HEK293 (cell line): Measurements from ENCODE around the gene RMND5B.

ENCODE experiments used
- KLF9 ChIP-seq: fragments of 450-650 bp; formaldehyde crosslinking; IDR thresholded peaks from 2 replicates; pipeline ENCODE4 v1.5.1; 2016; ENCODE audit warnings: missing biosample characterization, missing genetic modification characterization, low read depth
- SP2 ChIP-seq: fragments of 450-650 bp; formaldehyde crosslinking; IDR thresholded peaks from 2 replicates; pipeline ENCODE4 v1.5.1; 2016; ENCODE audit warnings: missing biosample characterization, missing genetic modification characterization
- ZNF148 ChIP-seq: fragments of 450-650 bp; formaldehyde crosslinking; IDR thresholded peaks from 2 replicates; pipeline ENCODE4 v1.5.0; 2017; ENCODE audit warnings: missing biosample characterization, missing genetic modification characterization, borderline replicate concordance
- ZNF18 ChIP-seq: fragments of 450-650 bp; formaldehyde crosslinking; IDR thresholded peaks from 2 replicates; pipeline ENCODE4 v1.5.1; 2016; ENCODE audit warnings: missing biosample characterization, missing genetic modification characterization
- ZNF362 ChIP-seq: fragments of 450-650 bp; formaldehyde crosslinking; IDR thresholded peaks from 2 replicates; pipeline ENCODE4 v1.5.1; 2016; ENCODE audit warnings: missing biosample characterization, missing genetic modification characterization
- TF ChIP-seq, protein P1 (sequence below): fragments of 450-650 bp; formaldehyde crosslinking; IDR thresholded peaks from 2 replicates; pipeline ENCODE4 v1.5.1; 2016; ENCODE audit warnings: missing biosample characterization, missing genetic modification characterization

DNA sequence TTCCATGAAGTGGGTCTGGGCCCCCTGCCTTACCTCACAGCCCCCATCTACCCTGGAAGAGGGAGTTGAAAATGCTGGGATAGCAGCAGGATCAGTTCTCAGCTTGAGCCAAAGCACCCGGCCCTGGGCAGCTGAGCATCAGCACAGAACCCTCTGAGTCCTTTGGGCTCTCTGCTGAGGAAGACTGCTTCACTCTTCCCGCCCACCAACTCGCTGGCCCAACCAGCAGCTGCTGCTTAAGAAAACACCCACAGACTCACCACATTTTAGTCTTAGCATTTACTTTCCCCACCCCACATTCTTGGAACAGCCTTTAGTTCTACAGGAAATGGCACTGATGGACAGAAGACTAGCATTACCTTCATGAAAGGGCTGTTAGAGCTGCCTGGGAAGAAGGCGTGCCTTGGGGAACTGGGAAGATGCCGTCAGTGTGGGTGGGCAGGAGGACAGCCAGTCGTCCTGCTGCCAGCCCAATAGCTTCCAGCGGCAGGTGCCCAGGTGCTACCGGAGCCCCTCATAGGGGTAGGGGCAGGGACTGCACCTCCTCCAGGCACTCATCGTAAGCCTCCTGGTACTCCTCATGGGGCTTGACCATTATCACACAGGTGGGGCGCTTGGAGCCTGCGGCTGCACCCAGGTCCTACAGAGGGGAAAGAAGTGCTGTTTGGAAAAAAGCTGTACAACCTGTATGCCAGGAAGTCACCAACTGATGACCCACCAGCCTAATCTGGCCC, 18.6 kb downstream of the RMND5B start:
- TF ChIP-seq, protein P1, sequence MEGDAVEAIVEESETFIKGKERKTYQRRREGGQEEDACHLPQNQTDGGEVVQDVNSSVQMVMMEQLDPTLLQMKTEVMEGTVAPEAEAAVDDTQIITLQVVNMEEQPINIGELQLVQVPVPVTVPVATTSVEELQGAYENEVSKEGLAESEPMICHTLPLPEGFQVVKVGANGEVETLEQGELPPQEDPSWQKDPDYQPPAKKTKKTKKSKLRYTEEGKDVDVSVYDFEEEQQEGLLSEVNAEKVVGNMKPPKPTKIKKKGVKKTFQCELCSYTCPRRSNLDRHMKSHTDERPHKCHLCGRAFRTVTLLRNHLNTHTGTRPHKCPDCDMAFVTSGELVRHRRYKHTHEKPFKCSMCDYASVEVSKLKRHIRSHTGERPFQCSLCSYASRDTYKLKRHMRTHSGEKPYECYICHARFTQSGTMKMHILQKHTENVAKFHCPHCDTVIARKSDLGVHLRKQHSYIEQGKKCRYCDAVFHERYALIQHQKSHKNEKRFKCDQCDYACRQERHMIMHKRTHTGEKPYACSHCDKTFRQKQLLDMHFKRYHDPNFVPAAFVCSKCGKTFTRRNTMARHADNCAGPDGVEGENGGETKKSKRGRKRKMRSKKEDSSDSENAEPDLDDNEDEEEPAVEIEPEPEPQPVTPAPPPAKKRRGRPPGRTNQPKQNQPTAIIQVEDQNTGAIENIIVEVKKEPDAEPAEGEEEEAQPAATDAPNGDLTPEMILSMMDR: no peak
- TF ChIP-seq ZNF148 (tag by site-specific recombination): no peak
- no peak for TF ChIP-seq ZNF362 (tag by site-specific recombination)
- TF ChIP-seq SP2 (tag by site-specific recombination): 0 out of 2 replicates have a peak, but pooled peaks have one; percentile 14
- TF ChIP-seq ZNF18: no peak
- no peak for TF ChIP-seq KLF9 (tag by site-specific recombination)
